T-cell (primary cell): Measurements from ENCODE around the gene CELF4. TPM values are rescaled to one million over a fixed set of nuclear protein-coding genes. Genes with fewer than 3 reads are reported as not detected.
A peak's percentile ranks its signal among the peaks of the same experiment; 100 is the strongest.

ENCODE experiments used
- ATAC-seq, 4 experiments: fragments of 200-7000 bp in 3 of 4; fragments of 150-1000 bp in 1 of 4; cut with Tn5 transposase; replicated peaks in 1 of 4; 1 replicate in 3 of 4; 2 replicates in 1 of 4; pipeline ENCODE4 v1.10.0; 2021; ENCODE audit warnings: moderate library complexity in 3 of 4, mild to moderate bottlenecking in 2 of 4, moderate number of reproducible peaks in 1 of 4
- CTCF ChIA-PET, 2 donors: fragments of 300-600 bp; sonication (Branson Sonifier 250); formaldehyde crosslinking; loops; one replicate each; lab custom pipeline; 2022; ENCODE audit warnings: antibody characterized with exemption in 2 of 2; lab: Charles Lee
- POLR2A ChIA-PET, 2 donors: fragments of 300-600 bp; sonication (Branson Sonifier 250); formaldehyde crosslinking; loops; one replicate each; lab custom pipeline; 2022; ENCODE audit warnings: antibody characterized with exemption in 2 of 2; lab: Charles Lee
- DNase-seq, 35 experiments: peaks; one replicate each; pipeline versions ENCODE4 v3.0.0 to v3.0.0-alpha.2; 2013 to 2023
- H3K27ac ChIP-seq: one replicate; pipeline ENCODE4 v1.5.1; 2013; ENCODE audit warnings: low read length
- H3K27me3 ChIP-seq, 2 experiments: replicated peaks in 1 of 2; 1 replicate in 1 of 2; 2 replicates in 1 of 2; pipeline versions ENCODE4 v1.6.1 to v1.7.0; 2013; ENCODE audit warnings: low read length in 1 of 2, mixed read lengths in 1 of 2; ENCODE audit not compliant: control insufficient read depth in 2 of 2, insufficient read depth in 2 of 2; ENCODE audit errors: extremely low read depth in 1 of 2
- H3K36me3 ChIP-seq, 2 donors: 1 replicate in 1 of 2; 2 replicates in 1 of 2; pipeline versions ENCODE4 v1.6.1 to v1.7.0; 2013; ENCODE audit warnings: low read length in 1 of 2; ENCODE audit not compliant: control insufficient read depth in 2 of 2, insufficient read depth in 1 of 2; ENCODE audit errors: extremely low read depth in 1 of 2
- H3K4me1 ChIP-seq, 2 experiments: 1 replicate in 1 of 2; 2 replicates in 1 of 2; pipeline versions ENCODE4 v1.6.1 to v1.7.0; 2013; ENCODE audit warnings: low read length in 2 of 2, mixed read lengths in 1 of 2; ENCODE audit not compliant: insufficient read depth in 2 of 2, control insufficient read depth in 1 of 2; ENCODE audit errors: extremely low read depth in 1 of 2
- H3K4me3 ChIP-seq, 2 donors: 1 replicate in 1 of 2; 2 replicates in 1 of 2; pipeline versions ENCODE4 v1.5.1 to v1.7.0; 2013; ENCODE audit warnings: mild to moderate bottlenecking in 2 of 2, low read length in 1 of 2, moderate library complexity in 1 of 2; ENCODE audit not compliant: control insufficient read depth in 1 of 2; ENCODE audit errors: extremely low read depth in 1 of 2
- H3K9me3 ChIP-seq: 2 replicates; pipeline ENCODE4 v1.7.0; 2013
- H3K27ac Mint-ChIP-seq, 2 donors: one replicate each; pipeline ENCODE4 v1.8.0; 2020 to 2021; ENCODE audit warnings: mild to moderate bottlenecking in 2 of 2, mixed read lengths in 2 of 2
- H3K27me3 Mint-ChIP-seq, 2 donors: one replicate each; pipeline ENCODE4 v1.8.0; 2021 to 2022; ENCODE audit warnings: mixed read lengths in 2 of 2
- H3K36me3 Mint-ChIP-seq: one replicate; pipeline ENCODE4 v1.8.0; 2021; ENCODE audit warnings: mixed read lengths
- H3K4me1 Mint-ChIP-seq, 3 donors: one replicate each; pipeline ENCODE4 v1.8.0; 2020 to 2022; ENCODE audit warnings: mixed read lengths in 3 of 3, mild to moderate bottlenecking in 1 of 3
- H3K4me3 Mint-ChIP-seq, 3 donors: one replicate each; pipeline ENCODE4 v1.8.0; 2020 to 2022; ENCODE audit warnings: mild to moderate bottlenecking in 3 of 3, mixed read lengths in 3 of 3, moderate library complexity in 3 of 3
- H3K9me3 Mint-ChIP-seq, 3 donors: one replicate each; pipeline ENCODE4 v1.8.0; 2020 to 2022; ENCODE audit warnings: mixed read lengths in 3 of 3
- WGBS: methylation state at CpG from one replicate; pipeline ENCODE4 v1.1.5; 2013; ENCODE audit warnings: missing lambda C conversion rate; ENCODE audit not compliant: insufficient coverage; 5-methylcytosine and 5-hydroxymethylcytosine counted together
- total RNA-seq, 35 experiments: library from RNA in 6 of 35; stranded (reverse) in 6 of 35; fragments of 120-200 nt in 1 of 35; gene quantifications; one replicate each; pipeline versions ENCODE4 v1.2.1 to v1.2.4 and lab custom pipeline; 2013 to 2026

The CELF4 gene
- total RNA-seq, 5 donors from 2014 or later (not counting 1 experiment from before 2014, with no cell fraction given): not detected

GRCh38 chr18:37398248-37398920 is 167.2 kb downstream of the CELF4 start:
- no peak overlapping the region for H3K27ac ChIP-seq
- POLR2A ChIA-PET: no interaction called here
- Mint-ChIP-seq H3K9me3 (no peaks in the 10 kb centered on the region), H3K27ac (no peak overlapping the region), H3K4me1 (peaks cover 0 to 7% (median 6%) of the 10 kb centered on the region in 3 donors), H3K36me3 (no peaks in the 10 kb centered on the region), H3K27me3 (peaks cover 12 to 17% of the 10 kb centered on the region in 2 donors), H3K4me3 (no peak overlapping the region)
- peaks cover 0 to 4% of the 10 kb centered on the region in 2 experiments for H3K4me1 ChIP-seq
- peaks cover 0 to 26% of the 10 kb centered on the region in 2 experiments for H3K27me3 ChIP-seq
- CTCF ChIA-PET: no interaction called here
- WGBS: 72% methylated on average over 11 of the region's 14 CpGs
- no peaks in the 10 kb centered on the region for H3K36me3 ChIP-seq
- DNase-seq (no peak), ATAC-seq (no peak)
- H3K9me3 ChIP-seq: no peaks in the 10 kb centered on the region
- no peak overlapping the region for H3K4me3 ChIP-seq

GRCh38 chr18:37397814-37398213 is 167.8 kb downstream of the CELF4 start:
- CTCF ChIA-PET: no interaction called here
- H3K4me1 Mint-ChIP-seq: peaks cover 0 to 10% (median 7%) of the 10 kb centered on the region in 3 donors
- POLR2A ChIA-PET: no interaction called here
- no CpG with 5 or more reads among the region's 6 CpGs for WGBS
- Histone ChIP-seq H3K27me3 (peaks cover 4 to 31% of the 10 kb centered on the region in 2 experiments), H3K9me3 (no peaks in the 10 kb centered on the region), H3K36me3 (no peaks in the 10 kb centered on the region), H3K4me1 (peaks cover 0 to 4% of the 10 kb centered on the region in 2 experiments), H3K4me3 (no peak overlapping the region), H3K27ac (no peak overlapping the region)
- H3K27ac Mint-ChIP-seq: no peak overlapping the region
- H3K36me3 Mint-ChIP-seq: no peaks in the 10 kb centered on the region
- no peaks in the 10 kb centered on the region for H3K9me3 Mint-ChIP-seq
- no peak for ATAC-seq
- no peak overlapping the region for H3K4me3 Mint-ChIP-seq
- H3K27me3 Mint-ChIP-seq: peaks cover 17 to 22% of the 10 kb centered on the region in 2 donors
- DNase-seq: no peak

GRCh38 chr18:37396971-37397720 is 168.5 kb downstream of the CELF4 start:
- ChIA-PET CTCF (no interaction called here), POLR2A (no interaction called here)
- no peak for ATAC-seq
- Histone ChIP-seq H3K4me1 (peaks cover 0 to 4% of the 10 kb centered on the region in 2 experiments), H3K27ac (no peak overlapping the region), H3K27me3 (peaks cover 4 to 31% of the 10 kb centered on the region in 2 experiments), H3K36me3 (no peaks in the 10 kb centered on the region), H3K4me3 (no peak overlapping the region), H3K9me3 (no peaks in the 10 kb centered on the region)
- H3K4me3 Mint-ChIP-seq: no peak overlapping the region
- no peaks in the 10 kb centered on the region for H3K36me3 Mint-ChIP-seq
- H3K4me1 Mint-ChIP-seq: peaks cover 0 to 10% (median 7%) of the 10 kb centered on the region in 3 donors
- 86% methylated on average over 3 of the region's 5 CpGs for WGBS
- H3K27me3 Mint-ChIP-seq: peaks cover 20 to 29% of the 10 kb centered on the region in 2 donors
- no peaks in the 10 kb centered on the region for H3K9me3 Mint-ChIP-seq
- H3K27ac Mint-ChIP-seq: no peak overlapping the region
- DNase-seq: no peak

- POLR2A ChIA-PET: no interaction called here
- H3K36me3 ChIP-seq: no peaks in the 10 kb centered on the region
- no peaks in the 10 kb centered on the region for H3K9me3 ChIP-seq
- no peaks in the 10 kb centered on the region for H3K9me3 Mint-ChIP-seq
- peaks cover 4 to 38% of the 10 kb centered on the region in 2 experiments for H3K27me3 ChIP-seq
- DNase-seq (no peak), ATAC-seq (no peak)
- H3K27ac ChIP-seq: no peak overlapping the region
- H3K4me1 ChIP-seq: peaks cover 0 to 4% of the 10 kb centered on the region in 2 experiments
- H3K27ac Mint-ChIP-seq: no peak overlapping the region
- H3K27me3 Mint-ChIP-seq: peaks cover 24 to 33% of the 10 kb centered on the region in 2 donors
- H3K36me3 Mint-ChIP-seq: no peaks in the 10 kb centered on the region
- no peak overlapping the region for H3K4me3 ChIP-seq
- 81% methylated on average over 2 of the region's 4 CpGs for WGBS
- no peak overlapping the region for H3K4me3 Mint-ChIP-seq
- peaks cover 0 to 10% (median 7%) of the 10 kb centered on the region in 3 donors for H3K4me1 Mint-ChIP-seq
- CTCF ChIA-PET: no interaction called here
These were observed 170.0 kb downstream of the CELF4 start for GRCh38 chr18:37395631-37396030.

- H3K27me3 Mint-ChIP-seq: peaks cover 28 to 35% of the 10 kb centered on the region in 2 donors
These were observed 170.5 kb downstream of the CELF4 start for GRCh38 chr18:37395138-37395537.

GRCh38 chr18:37394610-37394965 is 171.0 kb downstream of the CELF4 start:
- DNase-seq (no peak), ATAC-seq (no peak)
- H3K4me3 ChIP-seq: no peak overlapping the region
- Mint-ChIP-seq H3K4me1 (peaks cover 0 to 10% (median 7%) of the 10 kb centered on the region in 3 donors), H3K4me3 (peak overlapping the region in 1 of 3 donors; percentile 31), H3K36me3 (no peaks in the 10 kb centered on the region), H3K27ac (no peak overlapping the region), H3K27me3 (peaks cover 28 to 36% of the 10 kb centered on the region in 2 donors), H3K9me3 (no peaks in the 10 kb centered on the region)
- H3K9me3 ChIP-seq: no peaks in the 10 kb centered on the region
- POLR2A ChIA-PET: no interaction called here
- H3K4me1 ChIP-seq: peaks cover 0 to 4% of the 10 kb centered on the region in 2 experiments
- CTCF ChIA-PET: no interaction called here
- H3K27ac ChIP-seq: no peak overlapping the region
- no CpG with 5 or more reads among the region's 5 CpGs for WGBS
- H3K36me3 ChIP-seq: no peaks in the 10 kb centered on the region
- H3K27me3 ChIP-seq: peaks cover 4 to 44% of the 10 kb centered on the region in 2 experiments

More at GRCh38 chr18:37395138-37395537, 170.5 kb downstream of the CELF4 start:
- no peaks in the 10 kb centered on the region for H3K9me3 Mint-ChIP-seq
- 31% methylated on average over 3 of the region's 7 CpGs for WGBS
- Histone ChIP-seq H3K4me3 (no peak overlapping the region), H3K4me1 (peaks cover 0 to 4% of the 10 kb centered on the region in 2 experiments), H3K9me3 (no peaks in the 10 kb centered on the region), H3K27ac (no peak overlapping the region), H3K27me3 (peaks cover 4 to 40% of the 10 kb centered on the region in 2 experiments), H3K36me3 (no peaks in the 10 kb centered on the region)
- ChIA-PET CTCF (no interaction called here), POLR2A (no interaction called here)
- no peaks in the 10 kb centered on the region for H3K36me3 Mint-ChIP-seq
- peaks cover 0 to 10% (median 7%) of the 10 kb centered on the region in 3 donors for H3K4me1 Mint-ChIP-seq
- H3K27ac Mint-ChIP-seq: no peak overlapping the region
- peak overlapping the region in 1 of 3 donors; percentile 31 for H3K4me3 Mint-ChIP-seq
- no peak for ATAC-seq
- DNase-seq: no peak
